Measurements from ENCODE around the gene RASSF5. TPM values are rescaled to one million over a fixed set of nuclear protein-coding genes. Genes with fewer than 3 reads are reported as not detected.

Gene RASSF5
- total and polyA plus RNA-seq, 4 donors: 4.8 to 10.0 (median 5.5) TPM

GRCh38 chr1:206596319-206596666 lies 89.0 kb downstream of the RASSF5 start:
- no peaks in the 10 kb centered on the region for H3K27me3 ChIP-seq (ENCODE audit: control insufficient read depth in 4 of 4, insufficient read depth in 4 of 4, low read length in 3 of 4)
- no peak for DNase-seq (ENCODE audit: low spot score)
- TF ChIP-seq YY1 (IDR thresholded peaks at IDR 0.05): no peak
- no peak for TF ChIP-seq RAD21 (IDR thresholded peaks at IDR 0.05)
- TF ChIP-seq ZBTB33 (IDR thresholded peaks at IDR 0.05): no peak
- no peak for TF ChIP-seq FOXA1 (IDR thresholded peaks at IDR 0.05)
- TF ChIP-seq ATF3 (IDR thresholded peaks at IDR 0.05): no peak
- no peak for TF ChIP-seq HNF4A (conservative IDR thresholded peaks at IDR 0.05)
- TF ChIP-seq HNF4G (IDR thresholded peaks at IDR 0.05): no peak
- TF ChIP-seq GABPA (IDR thresholded peaks at IDR 0.05 in 1 of 2, conservative IDR thresholded peaks at IDR 0.05 in 1 of 2): no peak
- no peak for TF ChIP-seq MAX (IDR thresholded peaks at IDR 0.05)
- TF ChIP-seq JUND (IDR thresholded peaks at IDR 0.05): no peak
- H3K36me3 ChIP-seq (ENCODE audit: control insufficient read depth in 4 of 4, insufficient read depth in 3 of 4, low read depth in 1 of 4, low read length in 3 of 4): peaks cover 12 to 73% (median 50%) of the 10 kb centered on the region in 4 donors
- H3K4me3 ChIP-seq (ENCODE audit: low read depth in 1 of 3, low read length in 3 of 3): no peak overlapping the region
- no peak overlapping the region for H3K27ac ChIP-seq (ENCODE audit: low read depth in 1 of 2, low read length in 2 of 2)
- H3K9ac ChIP-seq (ENCODE audit: low read depth in 1 of 2, low read length in 2 of 2): no peak overlapping the region
- WGBS: 100% methylated on average over 1 of the region's 1 CpG
- no peaks in the 10 kb centered on the region for H3K4me1 ChIP-seq (ENCODE audit: control insufficient read depth in 4 of 4, insufficient read depth in 4 of 4, low read length in 3 of 4)
- H3K9me3 ChIP-seq (ENCODE audit: control insufficient read depth in 4 of 4, low read length in 3 of 4): no peaks in the 10 kb centered on the region

GRCh38 chr1:206600527-206600926 lies 93.2 kb downstream of the RASSF5 start:
- 83% methylated on average over 3 of the region's 3 CpGs for WGBS

More at GRCh38 chr1:206600527-206600926, 93.2 kb downstream of the RASSF5 start:
- Histone ChIP-seq H3K4me1 (ENCODE audit: control insufficient read depth in 4 of 4, insufficient read depth in 4 of 4, low read length in 3 of 4) (no peaks in the 10 kb centered on the region), H3K27me3 (ENCODE audit: control insufficient read depth in 4 of 4, insufficient read depth in 4 of 4, low read length in 3 of 4) (no peaks in the 10 kb centered on the region), H3K9ac (ENCODE audit: low read depth in 1 of 2, low read length in 2 of 2) (no peak overlapping the region), H3K9me3 (ENCODE audit: control insufficient read depth in 4 of 4, low read length in 3 of 4) (no peaks in the 10 kb centered on the region), H3K27ac (ENCODE audit: low read depth in 1 of 2, low read length in 2 of 2) (no peak overlapping the region), H3K36me3 (ENCODE audit: control insufficient read depth in 4 of 4, insufficient read depth in 3 of 4, low read depth in 1 of 4, low read length in 3 of 4) (peaks cover 5 to 77% (median 52%) of the 10 kb centered on the region in 4 donors), H3K4me3 (ENCODE audit: low read depth in 1 of 3, low read length in 3 of 3) (no peak overlapping the region)
- DNase-seq (ENCODE audit: low spot score): no peak
- no peak for TF ChIP-seq CTCF (IDR thresholded peaks at IDR 0.05; ENCODE audit: low read depth, low read length, missing input control)
- no peak for TF ChIP-seq RAD21 (IDR thresholded peaks at IDR 0.05)
- no peak for TF ChIP-seq EGR1 (IDR thresholded peaks at IDR 0.05; ENCODE audit: low read depth in 2 of 2)
- peak; percentile 40 for TF ChIP-seq NR2F2 (IDR thresholded peaks at IDR 0.05)
- no peak for TF ChIP-seq TAF1 (conservative IDR thresholded peaks at IDR 0.05)
